ENCODE data around the gene EFNB3. TPM values are rescaled to one million over a fixed set of nuclear protein-coding genes. Genes with fewer than 3 reads are reported as not detected.
A peak's percentile ranks its signal among the peaks of the same experiment; 100 is the strongest.

Gene EFNB3
- polyA plus RNA-seq, 2 of the 4 experiments (the other 2 are of a cell fraction), result 1.7 to 1.9 TPM

GRCh38 chr17:7702776-7703175, 2.2 kb upstream of the EFNB3 start:
- no peak for FAIRE-seq
- 89% methylated on average over 13 of the region's 13 CpGs for WGBS (ENCODE audit: missing lambda C conversion rate)

GRCh38 chr17:7703584-7704479, 1.2 kb upstream of the EFNB3 start:
- ChIA-PET CTCF (interaction anchor here (0.7 to 11.1 kb wide), 10 partner anchors 9 to 658 kb away, joined by 3 to 103 read pairs (median 4); partner anchors contain the start of genes DNAH2, TP53 and WRAP53), POLR2A (interaction anchor here (0.6 to 3.5 kb wide), 4 partner anchors 11 to 17 kb away, joined by 3 to 15 read pairs (median 10); partner anchors contain the start of genes DNAH2 and TP53)
- WGBS (ENCODE audit: missing lambda C conversion rate), result 80% methylated on average over 24 of the region's 24 CpGs

More at GRCh38 chr17:7702776-7703175, 2.2 kb upstream of the EFNB3 start:
- H3K4me2 ChIP-seq, result no peak overlapping the region
- ATAC-seq, result no peak
- TF ChIP-seq SMC3 (IDR thresholded peaks at IDR 0.05) (no peak), BCL3 (IDR thresholded peaks at IDR 0.05) (no peak), JUNB (IDR thresholded peaks at IDR 0.05) (no peak), MAFK (IDR thresholded peaks at IDR 0.05; ENCODE audit: partially characterized antibody) (no peak), ZFP36 (IDR thresholded peaks at IDR 0.05; ENCODE audit: borderline replicate concordance, partially characterized antibody) (no peak), E2F6 (IDR thresholded peaks at IDR 0.05; ENCODE audit: borderline replicate concordance, low read depth) (no peak), TFCP2L1 (CRISPR knock-in tag; IDR thresholded peaks at IDR 0.05) (no peak), EHF (CRISPR knock-in tag; IDR thresholded peaks at IDR 0.05) (no peak), MYC (IDR thresholded peaks at IDR 0.05; ENCODE audit: borderline replicate concordance, low read length) (no peak), NPAS2 (CRISPR knock-in tag; IDR thresholded peaks at IDR 0.05; ENCODE audit: borderline replicate concordance) (no peak), KDM1A (IDR thresholded peaks at IDR 0.05; ENCODE audit: low read depth) (no peak), HOXB5 (CRISPR knock-in tag; IDR thresholded peaks at IDR 0.05) (no peak), CEBPB (IDR thresholded peaks at IDR 0.05) (no peak), KDM5A (IDR thresholded peaks at IDR 0.05) (no peak), PHF8 (IDR thresholded peaks at IDR 0.05; ENCODE audit: borderline replicate concordance, low read depth) (no peak), ZC3H11A (IDR thresholded peaks at IDR 0.05) (no peak), RFX5 (IDR thresholded peaks at IDR 0.05) (no peak), HEYL (CRISPR knock-in tag; IDR thresholded peaks at IDR 0.05) (no peak)
- TF ChIP-seq, protein P1, sequence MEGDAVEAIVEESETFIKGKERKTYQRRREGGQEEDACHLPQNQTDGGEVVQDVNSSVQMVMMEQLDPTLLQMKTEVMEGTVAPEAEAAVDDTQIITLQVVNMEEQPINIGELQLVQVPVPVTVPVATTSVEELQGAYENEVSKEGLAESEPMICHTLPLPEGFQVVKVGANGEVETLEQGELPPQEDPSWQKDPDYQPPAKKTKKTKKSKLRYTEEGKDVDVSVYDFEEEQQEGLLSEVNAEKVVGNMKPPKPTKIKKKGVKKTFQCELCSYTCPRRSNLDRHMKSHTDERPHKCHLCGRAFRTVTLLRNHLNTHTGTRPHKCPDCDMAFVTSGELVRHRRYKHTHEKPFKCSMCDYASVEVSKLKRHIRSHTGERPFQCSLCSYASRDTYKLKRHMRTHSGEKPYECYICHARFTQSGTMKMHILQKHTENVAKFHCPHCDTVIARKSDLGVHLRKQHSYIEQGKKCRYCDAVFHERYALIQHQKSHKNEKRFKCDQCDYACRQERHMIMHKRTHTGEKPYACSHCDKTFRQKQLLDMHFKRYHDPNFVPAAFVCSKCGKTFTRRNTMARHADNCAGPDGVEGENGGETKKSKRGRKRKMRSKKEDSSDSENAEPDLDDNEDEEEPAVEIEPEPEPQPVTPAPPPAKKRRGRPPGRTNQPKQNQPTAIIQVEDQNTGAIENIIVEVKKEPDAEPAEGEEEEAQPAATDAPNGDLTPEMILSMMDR (IDR thresholded peaks at IDR 0.05), result no peak
- TF ChIP-seq, protein P2, sequence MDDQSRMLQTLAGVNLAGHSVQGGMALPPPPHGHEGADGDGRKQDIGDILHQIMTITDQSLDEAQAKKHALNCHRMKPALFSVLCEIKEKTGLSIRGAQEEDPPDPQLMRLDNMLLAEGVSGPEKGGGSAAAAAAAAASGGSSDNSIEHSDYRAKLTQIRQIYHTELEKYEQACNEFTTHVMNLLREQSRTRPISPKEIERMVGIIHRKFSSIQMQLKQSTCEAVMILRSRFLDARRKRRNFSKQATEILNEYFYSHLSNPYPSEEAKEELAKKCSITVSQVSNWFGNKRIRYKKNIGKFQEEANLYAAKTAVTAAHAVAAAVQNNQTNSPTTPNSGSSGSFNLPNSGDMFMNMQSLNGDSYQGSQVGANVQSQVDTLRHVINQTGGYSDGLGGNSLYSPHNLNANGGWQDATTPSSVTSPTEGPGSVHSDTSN (IDR thresholded peaks at IDR 0.05), result no peak
- no peak overlapping the region for H3K27ac ChIP-seq
- H3K4me1 ChIP-seq, result peaks cover 13% of the 10 kb centered on the region; the same call in 2 of the 3 replicates
- CTCF ChIA-PET, result interaction anchor here (0.7 to 11.1 kb wide), 8 partner anchors 8 to 392 kb away, joined by 3 to 103 read pairs (median 4); partner anchors contain the start of genes DNAH2, TP53 and WRAP53
- H3K4me3 ChIP-seq, result no peak overlapping the region
- DNase-seq (ENCODE audit: low read depth in 1 of 2, low spot score in 1 of 2), result no peak
- no peaks in the 10 kb centered on the region for H3K9me3 ChIP-seq
- POLR2A ChIA-PET, result interaction anchor here (0.8 kb wide), 1 partner anchor 15 kb away, joined by 3 read pairs; the partner anchor contains the start of gene TP53

More at GRCh38 chr17:7703584-7704479, 1.2 kb upstream of the EFNB3 start:
- no peaks in the 10 kb centered on the region for H3K9me3 ChIP-seq
- peak; percentile 34 to 77 for DNase-seq (ENCODE audit: low read depth in 1 of 2, low spot score in 1 of 2)
- peak in 1 of 2 experiments; percentile 55; a peak in 3 of 6 replicates for ATAC-seq
- H3K4me2 ChIP-seq, result peak overlapping the region; percentile 93
- FAIRE-seq, result no peak
- no peak overlapping the region; the same call in 2 of the 3 replicates for H3K4me3 ChIP-seq
- H3K27ac ChIP-seq, result no peak overlapping the region
- peaks cover 13% of the 10 kb centered on the region; the same call in 2 of the 3 replicates for H3K4me1 ChIP-seq
- TF ChIP-seq GATA3 (IDR thresholded peaks at IDR 0.05; ENCODE audit: borderline replicate concordance) (no peak), USF2 (IDR thresholded peaks at IDR 0.05) (no peak), ZSCAN20 (CRISPR knock-in tag; IDR thresholded peaks at IDR 0.05) (no peak), HOXB13 (CRISPR knock-in tag; IDR thresholded peaks at IDR 0.05; ENCODE audit: low read depth) (no peak), MYC (IDR thresholded peaks at IDR 0.05; ENCODE audit: borderline replicate concordance, low read length) (no peak), SMC3 (IDR thresholded peaks at IDR 0.05) (no peak), MAX (IDR thresholded peaks at IDR 0.05) (no peak), MAZ (IDR thresholded peaks at IDR 0.05; ENCODE audit: borderline replicate concordance, low read depth, low read length) (no peak)
